Mammary epithelial cell (primary cell): ENCODE results near the gene CELF4.

Experiments used
- CTCF ChIP-seq, 2 donors: IDR thresholded peaks in 1 of 2; conservative IDR thresholded peaks in 1 of 2; 2 replicates each; pipeline ENCODE4 v1.5.1; 2011 to 2012; ENCODE audit warnings: inconsistent platforms in 2 of 2, low read length in 2 of 2, mild to moderate bottlenecking in 2 of 2, control low read depth in 1 of 2, low read depth in 1 of 2; ENCODE audit not compliant: insufficient read depth in 1 of 2; ENCODE audit errors: extremely low read depth in 1 of 2
- EZH2 ChIP-seq: IDR thresholded peaks from 2 replicates; pipeline ENCODE4 v1.6.1; 2012; ENCODE audit warnings: low read length, inconsistent platforms, borderline replicate concordance

- no peak for TF ChIP-seq CTCF (conservative IDR thresholded peaks at IDR 0.05 in 1 of 2, IDR thresholded peaks at IDR 0.05 in 1 of 2; ENCODE audit: extremely low read depth in 1 of 2, insufficient read depth in 1 of 2, low read depth in 1 of 2, low read length in 2 of 2)
- TF ChIP-seq EZH2 = no peak
These were observed 158.0 kb downstream of the CELF4 start for GRCh38 chr18:37407571-37407970.
